Left cardiac atrium (tissue), 4 donors: Measurements from ENCODE around the gene PTPRN2. TPM values are rescaled to one million over a fixed set of nuclear protein-coding genes. Genes with fewer than 3 reads are reported as not detected.

Experiments
- ATAC-seq, 2 donors: fragments of 200-7000 bp; cut with Tn5 transposase; one replicate each; pipeline ENCODE4 v1.9.1; 2020; ENCODE audit warnings: mild to moderate bottlenecking in 2 of 2, moderate library complexity in 2 of 2
- DNase-seq: peaks from one replicate; pipeline ENCODE4 v3.0.0-alpha.2; 2020
- intact Hi-C, 2 donors: fragments of 100-400 bp; cut with DNase I; formaldehyde crosslinking; loops; one replicate each; pipeline versions ENCODE4 v1.14.1 to v1.15.1; 2022 to 2023
- total RNA-seq, 2 donors: library from RNA; stranded (reverse); fragmentation: NEBNext Ultra II Directional; extraction: Animal tissue kit (Norgen Biotek cat#: 25700); gene quantifications; one replicate each; pipeline ENCODE4 v1.2.1, GENCODE V29; 2021
- donor health status: DM: no; HTN: yes; CAD: no.
- donor health status: DM: no; HTN: yes; CAD: no; lungs with severe emphysema.
- donor health status: DM: yes; HTN: yes; CAD: no.
- donor health status: Dilated cardiomyopathy.

The PTPRN2 gene
- total RNA-seq, 2 donors from 2014 or later = 1.9 to 2.3 TPM

DNA sequence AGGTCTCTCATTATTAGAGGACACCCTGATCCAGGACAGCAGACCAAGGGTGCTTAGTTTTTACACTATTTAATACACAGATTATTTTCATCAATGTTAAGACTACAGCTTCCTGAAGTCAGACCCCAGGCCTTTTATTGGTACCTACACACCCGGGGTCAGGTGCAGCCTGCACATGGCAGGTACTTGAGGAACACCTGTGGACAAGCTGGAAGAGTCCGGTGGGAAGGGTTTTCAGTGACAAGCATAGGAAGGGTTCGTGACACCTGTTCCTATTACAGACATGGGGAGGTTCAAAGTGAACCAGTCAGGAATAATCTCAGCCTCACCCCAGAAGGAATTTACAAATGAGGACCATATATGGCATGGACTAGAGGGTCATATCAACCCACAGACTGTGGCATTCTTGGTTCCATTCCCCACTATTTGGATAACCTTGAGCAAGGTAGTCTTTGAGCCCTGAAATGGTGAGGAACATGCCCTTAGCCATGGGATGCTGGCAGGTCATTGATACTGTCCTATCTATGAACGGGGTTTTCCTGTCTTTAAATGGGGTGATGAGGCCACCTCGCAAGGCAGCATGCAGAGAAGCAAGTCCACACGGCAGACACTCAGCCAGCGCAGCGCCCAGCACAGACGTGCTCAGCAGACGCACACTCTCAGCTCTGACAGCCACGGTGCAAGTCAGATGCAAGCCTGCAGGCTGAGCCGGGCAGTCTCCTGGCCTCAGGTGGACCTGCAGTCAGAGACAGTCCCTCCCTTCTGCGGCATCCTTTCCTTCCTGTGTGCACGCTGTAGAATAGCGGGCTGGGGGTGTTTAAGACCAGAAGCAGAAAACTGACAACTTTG lies 624.9 kb downstream of the PTPRN2 start:
- intact Hi-C loops = no loop called here
- DNase-seq (no peak), ATAC-seq (no peak)

DNA sequence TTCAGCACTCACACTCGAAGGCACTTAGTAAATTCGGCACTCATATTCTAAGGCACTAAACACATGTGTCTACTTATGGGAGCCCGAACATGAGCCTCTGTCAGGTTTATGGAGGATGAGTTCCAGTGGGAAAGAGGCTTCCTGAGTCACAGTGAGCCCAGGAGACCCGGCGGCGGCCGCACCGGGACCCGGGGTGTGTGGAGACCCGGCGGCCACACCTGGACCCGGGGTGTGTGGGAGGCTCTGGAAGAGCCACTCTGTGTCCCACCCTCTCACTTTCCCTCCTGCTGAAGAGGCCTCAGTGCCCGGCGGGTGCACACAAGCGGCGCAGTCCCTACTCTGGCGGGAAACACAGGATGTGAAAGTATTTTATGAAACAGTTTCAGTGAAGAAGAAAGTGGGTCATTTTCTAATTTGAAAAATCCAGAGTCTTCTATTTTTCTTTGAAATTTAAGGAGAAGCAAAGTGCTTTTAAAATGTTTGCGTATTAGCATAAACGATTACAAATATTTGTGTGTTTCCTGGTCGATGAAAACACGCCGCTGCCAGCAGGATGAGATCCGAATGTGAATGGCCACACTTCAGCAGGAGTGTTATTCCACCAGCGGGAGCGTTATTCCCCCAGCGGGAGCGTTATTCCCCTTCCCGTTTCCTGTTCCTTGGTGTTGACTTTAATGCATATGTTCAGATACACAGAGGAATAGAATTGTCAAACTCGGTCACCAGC lies 625.7 kb downstream of the PTPRN2 start:
- DNase-seq (no peak), ATAC-seq (no peak)
- intact Hi-C loops = no loop called here

DNA sequence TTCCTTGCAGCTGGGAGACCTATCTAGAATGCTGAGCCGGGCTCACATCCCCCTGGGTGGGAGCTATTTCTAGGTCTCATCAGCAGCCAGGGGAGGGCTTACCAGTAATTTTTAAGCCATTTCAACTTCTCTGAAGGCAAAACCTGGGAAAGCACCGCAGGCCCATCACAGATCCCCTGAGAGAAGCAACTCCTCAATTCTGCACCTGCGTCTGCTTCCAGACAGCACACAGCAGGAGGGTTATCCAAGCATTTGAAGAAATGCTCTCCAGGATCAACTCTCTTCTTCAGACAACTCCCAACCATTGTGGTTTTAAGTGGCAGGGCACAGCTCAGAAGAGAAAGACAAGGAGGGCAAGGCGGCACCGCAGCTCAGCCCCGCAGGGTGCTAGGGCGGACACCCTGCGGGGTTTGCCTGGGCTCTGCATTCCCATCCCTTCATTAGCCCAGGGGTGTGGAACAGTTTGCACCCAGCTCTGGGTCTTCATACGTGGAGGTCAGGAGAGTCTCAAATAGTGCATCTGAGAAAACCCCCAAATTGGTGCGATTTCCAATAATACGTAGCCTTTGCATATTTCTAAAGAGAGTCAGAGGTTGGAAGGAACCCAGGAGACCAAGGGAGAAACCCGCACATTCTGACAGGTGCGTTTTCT lies 632.1 kb downstream of the PTPRN2 start:
- ATAC-seq = no peak
- no peak for DNase-seq
- intact Hi-C loops = no loop called here

DNA sequence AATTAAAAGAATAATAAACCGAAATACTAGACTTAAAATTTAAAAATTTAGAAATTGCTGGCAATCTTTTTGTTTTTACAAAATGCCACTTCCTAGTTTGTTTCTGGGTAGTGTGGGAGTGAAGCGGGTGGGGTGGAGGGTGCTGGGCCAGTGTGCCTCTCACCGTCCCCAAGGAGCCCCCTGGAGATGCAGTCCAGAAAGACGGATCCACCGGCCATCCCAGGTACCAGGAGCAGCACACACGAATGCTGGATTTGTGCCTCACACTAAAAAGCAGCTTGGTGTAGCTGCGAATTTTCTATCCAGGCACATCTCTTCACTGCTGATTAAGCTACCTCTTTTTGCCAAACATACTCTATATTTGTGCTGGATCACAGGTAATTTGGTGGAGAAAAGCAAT lies 632.7 kb downstream of the PTPRN2 start:
- intact Hi-C loops = no loop called here

DNA sequence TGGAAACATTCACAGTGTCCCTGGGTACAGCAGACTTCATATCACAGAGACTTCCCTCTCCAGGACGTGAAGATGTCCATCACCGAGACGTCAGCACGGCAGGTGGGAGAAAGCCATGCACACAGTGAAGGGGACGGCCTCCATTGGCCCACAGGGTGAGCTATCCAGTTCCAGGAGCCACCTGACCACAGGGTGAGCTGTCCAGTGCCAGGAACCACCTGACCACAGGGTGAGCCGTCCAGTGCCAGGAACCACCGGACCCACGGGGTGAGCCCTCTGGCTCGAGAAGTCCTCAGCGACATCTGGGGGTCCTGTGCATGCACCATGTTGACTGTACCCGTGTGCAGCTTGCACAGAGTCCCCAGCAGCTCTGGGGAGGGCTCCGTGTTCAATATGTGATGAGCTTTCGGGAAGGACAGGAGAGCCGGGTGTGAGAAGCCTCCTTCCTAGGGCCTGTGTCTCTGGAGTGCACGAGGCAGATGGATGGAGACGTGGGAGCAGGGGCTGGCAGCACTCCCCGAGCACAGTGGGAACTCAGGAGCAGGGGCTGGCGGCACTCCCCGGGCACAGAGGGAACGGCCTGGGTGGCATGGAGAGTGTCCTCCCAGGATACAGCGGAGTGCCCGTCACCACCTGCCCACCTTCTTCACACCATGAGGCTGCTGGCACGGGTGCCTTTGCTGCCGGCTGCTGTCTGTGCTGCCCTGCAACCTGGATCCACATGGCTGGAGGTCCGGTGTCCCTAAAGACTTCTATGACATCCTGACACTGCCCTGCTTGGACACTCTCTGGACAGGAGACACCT lies 634.6 kb downstream of the PTPRN2 start:
- no peak for ATAC-seq
- intact Hi-C loops = no loop called here
- no peak for DNase-seq

More for the DNA sequence above, 632.7 kb downstream of the PTPRN2 start:
- ATAC-seq (no peak), DNase-seq (no peak)

DNA sequence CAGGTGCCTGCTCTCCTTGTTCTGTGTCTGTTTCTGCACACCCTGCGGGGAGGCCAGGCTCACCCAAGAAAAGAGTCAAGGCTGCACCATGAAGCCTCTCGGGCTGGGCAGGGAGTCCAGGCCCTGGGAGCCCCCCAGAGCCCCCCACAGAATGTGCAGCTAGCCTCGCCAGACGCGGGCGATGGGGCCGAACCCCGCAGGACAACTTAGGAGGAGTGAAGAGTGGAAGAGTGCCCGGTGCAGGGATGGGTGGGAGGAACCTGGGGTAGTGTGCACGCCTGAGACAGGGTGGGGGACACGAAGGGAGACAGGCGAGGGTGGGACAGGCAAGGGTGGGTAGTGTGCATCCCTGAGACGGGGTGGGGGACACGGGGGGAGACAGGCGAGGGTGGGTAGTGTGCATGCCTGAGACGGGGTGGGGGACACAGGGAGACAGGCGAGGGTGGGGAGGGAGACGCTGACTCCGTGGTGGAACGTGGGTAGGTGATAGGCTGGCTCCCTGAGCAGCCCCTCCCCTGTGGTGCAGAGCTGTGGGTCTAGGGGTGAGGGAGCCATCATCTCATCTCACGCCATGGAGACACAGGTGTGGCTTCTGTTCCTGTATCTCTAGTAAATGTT lies 635.5 kb downstream of the PTPRN2 start:
- intact Hi-C loops = no loop called here
- no peak for DNase-seq
- no peak for ATAC-seq

DNA sequence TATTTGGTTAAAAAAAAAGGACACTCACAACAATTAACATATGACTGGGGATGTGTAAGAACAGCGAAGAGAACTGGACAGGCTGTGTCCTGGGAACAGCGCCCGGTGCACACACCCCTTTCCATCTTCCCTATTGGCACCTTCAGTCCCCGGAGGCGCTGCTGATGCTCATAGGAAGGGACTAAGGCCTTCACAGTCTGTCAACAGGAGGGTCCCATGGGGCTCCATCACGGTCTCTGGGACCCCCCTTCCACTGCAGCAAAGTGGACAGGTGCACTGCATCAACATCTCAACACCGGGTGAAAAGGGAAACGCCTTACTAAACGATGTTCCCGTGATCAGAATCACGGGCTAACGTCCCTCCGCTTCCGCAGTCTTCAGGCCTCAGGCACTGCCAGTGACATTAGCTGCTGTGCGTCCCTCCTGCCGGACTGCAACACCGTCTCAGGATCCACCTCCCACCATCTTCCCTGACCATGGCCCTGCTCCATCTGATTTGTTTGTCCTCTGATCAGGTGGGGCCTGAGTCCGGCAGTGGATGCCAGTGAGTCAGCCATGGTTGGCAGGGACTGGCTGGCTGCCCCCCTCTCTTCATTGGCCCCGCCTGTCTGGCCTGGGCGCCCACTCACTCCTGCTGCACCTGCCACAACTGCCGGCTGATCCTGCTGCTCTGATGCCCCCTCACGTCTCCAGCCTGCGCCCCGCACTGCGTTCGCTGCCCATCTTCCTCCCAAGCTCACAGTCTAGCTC lies 636.1 kb downstream of the PTPRN2 start:
- DNase-seq = no peak
- ATAC-seq = no peak
- intact Hi-C loops = no loop called here

DNA sequence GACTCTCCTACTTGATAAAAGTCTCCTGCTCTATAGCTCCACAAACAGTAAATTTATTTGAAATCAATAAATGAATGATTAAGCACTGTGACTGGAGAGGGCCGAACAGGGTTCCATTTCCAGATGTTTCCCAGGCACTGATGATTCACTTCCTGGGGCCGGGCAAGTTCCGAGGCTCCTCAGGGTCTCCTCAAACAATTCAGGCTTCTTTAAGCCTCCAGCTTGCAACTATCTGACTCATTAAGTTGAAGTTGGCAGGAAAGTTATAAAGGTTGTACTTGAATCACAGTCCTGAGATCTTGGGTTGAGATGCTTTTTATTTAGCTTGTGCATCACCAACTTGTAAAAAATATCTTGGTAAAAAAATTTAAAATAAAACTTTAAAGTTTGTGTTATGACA lies 637.9 kb downstream of the PTPRN2 start:
- no peak for DNase-seq

DNA sequence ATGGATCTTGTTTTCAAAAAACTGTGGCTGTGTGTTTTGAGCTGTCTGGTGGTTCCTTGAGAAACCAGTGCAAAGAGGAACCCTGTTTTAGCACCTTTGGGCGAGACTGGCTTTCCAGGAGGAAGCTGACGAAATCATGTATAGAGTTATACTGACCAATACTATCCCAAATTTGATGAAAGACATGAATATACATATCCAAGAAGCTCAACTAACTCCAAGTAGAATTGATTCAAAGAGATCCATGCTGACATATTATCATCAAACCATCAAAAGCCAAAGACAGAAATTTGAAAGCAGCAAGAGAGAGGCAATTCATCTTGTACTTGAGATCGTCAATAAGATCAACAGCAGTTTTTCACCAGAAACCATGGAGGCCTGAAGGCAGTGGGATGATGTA lies 640.1 kb downstream of the PTPRN2 start:
- intact Hi-C loops = no loop called here
- DNase-seq (no peak), ATAC-seq (no peak)

More for the DNA sequence above, 637.9 kb downstream of the PTPRN2 start:
- intact Hi-C loops = no loop called here
- no peak for ATAC-seq

DNA sequence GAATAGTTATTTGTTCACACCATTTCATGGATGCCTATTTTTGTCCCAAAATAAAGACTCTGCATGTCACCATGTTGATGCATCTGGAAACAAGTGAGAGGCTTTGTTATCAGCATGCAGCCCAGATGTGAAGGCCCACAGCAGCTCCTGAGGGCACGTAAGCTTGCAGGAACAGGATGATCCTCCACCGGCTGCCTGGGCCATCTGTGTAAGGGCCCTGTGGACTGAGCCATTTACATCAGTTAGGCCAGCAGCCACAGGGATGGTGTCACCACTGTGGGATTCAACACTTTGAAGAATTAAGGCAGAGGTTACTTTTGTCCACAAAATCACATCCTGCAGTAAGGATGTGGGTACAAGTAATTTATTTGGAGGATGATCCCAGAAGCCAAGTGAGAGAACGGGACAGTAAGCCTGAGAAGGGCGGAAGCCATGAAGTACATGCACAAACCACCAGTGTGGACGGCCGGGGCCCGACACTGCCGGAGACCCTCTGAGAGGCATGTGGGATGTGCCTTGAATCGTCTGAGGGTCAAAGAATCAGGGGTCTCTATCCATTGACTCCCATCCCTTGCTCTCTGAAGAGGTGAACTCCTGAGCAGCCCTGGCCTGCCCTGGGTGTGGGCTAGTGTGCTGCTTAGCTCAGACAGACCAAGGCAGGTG lies 641.1 kb downstream of the PTPRN2 start:
- ATAC-seq (no peak), DNase-seq (no peak)
- intact Hi-C loops = no loop called here

DNA sequence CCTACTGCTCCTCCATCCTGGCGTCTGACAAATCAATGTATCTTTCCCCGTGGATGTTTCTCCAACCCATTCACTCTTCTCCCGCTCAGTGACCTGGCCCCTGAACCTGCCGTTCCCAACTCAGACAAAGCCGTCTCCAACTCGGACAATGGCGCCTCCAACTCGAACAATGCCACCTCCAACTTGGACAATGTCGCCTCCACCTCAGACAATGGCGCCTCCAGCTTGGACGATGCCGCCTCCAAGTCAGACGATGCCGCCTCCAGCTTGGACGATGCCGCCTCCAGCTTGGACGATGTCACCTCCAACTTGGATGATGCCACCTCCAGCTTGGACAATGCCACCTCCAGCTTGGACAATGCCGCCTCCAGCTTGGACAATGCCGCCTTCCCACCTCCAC lies 642.2 kb downstream of the PTPRN2 start:
- DNase-seq = no peak
- intact Hi-C loops = no loop called here
- no peak for ATAC-seq

DNA sequence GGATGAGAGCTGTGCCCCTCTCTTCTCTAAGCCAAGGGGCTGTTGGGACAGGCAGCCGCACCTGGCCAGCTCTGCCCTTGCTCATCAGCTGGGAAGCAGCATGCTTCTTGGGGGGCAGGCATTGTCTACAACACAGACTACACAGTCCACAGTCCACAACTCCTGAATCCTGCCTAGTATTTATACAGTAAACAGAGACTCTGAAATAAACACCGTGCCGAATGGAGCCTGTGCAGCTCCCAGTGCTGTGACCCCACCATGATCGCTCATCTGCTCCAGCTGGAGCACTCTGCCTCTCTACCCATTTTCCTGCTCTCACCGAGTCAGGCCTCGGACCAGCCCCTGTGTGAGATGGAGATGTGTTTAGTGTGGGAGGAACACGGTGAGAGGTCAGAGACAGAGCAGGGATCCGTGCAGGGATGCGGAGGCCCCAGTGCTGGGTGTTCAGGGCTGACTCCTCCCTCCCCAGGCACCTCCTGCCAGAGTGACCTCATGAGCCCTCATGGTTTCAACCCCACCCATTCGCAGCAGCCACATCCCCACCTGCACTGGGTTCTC lies 642.8 kb downstream of the PTPRN2 start:
- ATAC-seq = no peak
- no peak for DNase-seq
- intact Hi-C loops = no loop called here

DNA sequence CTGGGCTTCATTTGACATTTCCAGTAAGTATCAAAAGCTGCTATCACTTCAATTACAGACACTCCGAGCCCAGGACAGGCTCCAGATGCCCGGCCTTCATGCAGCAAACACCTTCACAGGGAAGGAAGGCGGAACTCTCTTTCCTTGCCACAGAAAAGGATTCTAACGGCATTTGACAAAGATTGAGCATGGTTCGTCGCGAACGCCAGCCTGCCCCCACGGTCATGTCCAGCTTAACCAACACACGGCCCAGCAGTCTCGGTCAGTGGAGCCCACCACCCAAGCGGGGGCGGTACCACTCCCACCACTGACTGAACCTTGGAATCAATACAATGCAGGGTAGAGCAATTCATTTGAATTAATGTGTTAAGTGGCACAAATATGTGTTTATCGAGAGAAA lies 643.6 kb downstream of the PTPRN2 start:
- ATAC-seq (no peak), DNase-seq (no peak)
- intact Hi-C loops = no loop called here

DNA sequence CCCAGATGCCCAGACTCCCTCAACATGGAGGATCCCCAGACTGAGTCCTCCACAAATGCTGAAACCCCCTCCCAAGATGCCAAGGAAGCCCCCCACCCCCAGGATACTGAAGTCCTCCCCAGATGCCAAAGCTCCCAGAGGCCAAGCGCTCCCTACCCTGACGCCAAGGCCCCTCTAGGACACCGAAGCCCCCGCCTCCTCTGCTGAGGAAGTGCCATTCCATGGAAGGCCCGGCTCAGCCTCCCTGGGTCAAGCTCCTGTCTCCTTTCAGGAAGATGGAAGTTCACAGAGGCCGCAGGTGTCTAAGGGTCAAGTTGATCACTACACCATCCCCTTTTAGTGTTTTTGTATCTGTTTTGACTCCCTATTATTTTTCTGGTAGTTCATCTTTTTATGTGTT lies 644.1 kb downstream of the PTPRN2 start:
- no peak for ATAC-seq
- DNase-seq = no peak
- intact Hi-C loops = no loop called here

DNA sequence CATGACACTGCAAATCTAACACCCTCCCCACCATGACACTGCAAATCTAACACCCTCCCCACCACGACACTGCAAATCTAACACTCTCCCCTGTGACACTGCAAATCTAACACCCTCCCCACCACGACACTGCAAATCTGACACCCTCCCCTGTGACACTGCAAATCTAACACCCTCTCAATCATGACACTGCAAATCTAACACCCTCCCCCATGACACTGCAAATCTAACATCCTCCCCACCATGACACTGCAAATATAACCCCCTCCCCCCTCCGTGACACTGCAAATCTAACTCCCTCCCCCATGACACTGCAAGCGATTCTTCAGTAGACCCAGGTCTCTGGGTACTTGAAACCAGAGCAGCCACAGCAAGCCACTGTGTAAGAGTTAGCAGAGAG lies 646.4 kb downstream of the PTPRN2 start:
- DNase-seq (no peak), ATAC-seq (no peak)
- intact Hi-C loops = no loop called here

DNA sequence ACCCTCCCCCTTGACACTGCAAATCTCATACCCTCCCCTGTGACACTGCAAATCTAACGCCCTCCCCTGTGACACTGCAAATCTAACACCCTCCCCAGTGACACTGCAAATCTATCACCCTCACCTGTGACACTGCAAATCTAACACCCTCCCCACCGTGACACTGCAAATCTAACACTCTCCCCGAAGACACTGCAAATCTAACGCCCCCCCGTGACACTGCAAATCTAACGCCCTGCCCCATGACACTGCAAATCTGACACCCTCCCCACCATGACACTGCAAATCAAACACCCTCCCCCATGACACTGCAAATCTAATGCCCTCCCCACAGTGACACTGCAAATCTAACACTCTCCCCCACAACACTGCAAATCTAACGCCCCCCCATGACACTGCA lies 647.1 kb downstream of the PTPRN2 start:
- no peak for ATAC-seq
- no peak for DNase-seq
- intact Hi-C loops = no loop called here

DNA sequence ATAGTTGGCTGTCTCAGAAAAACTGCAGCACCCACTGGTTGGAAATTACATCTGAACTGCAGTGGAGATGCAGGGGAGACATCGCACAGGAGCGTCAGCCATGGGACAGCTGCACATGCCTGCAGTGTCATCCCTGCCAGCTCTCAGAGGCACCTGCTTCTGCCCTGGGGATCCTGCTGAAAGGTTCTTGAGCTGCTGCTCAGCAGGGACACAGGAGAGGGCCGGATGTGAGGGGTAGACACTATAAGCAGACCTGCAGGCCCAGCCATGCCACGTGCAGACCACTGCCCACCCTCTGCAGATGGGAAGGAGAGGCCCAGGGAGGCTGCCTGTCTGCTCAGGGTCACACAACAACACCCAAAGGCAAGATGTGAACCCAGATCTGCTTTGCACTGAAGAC lies 649.4 kb downstream of the PTPRN2 start:
- intact Hi-C loops = no loop called here
- DNase-seq = no peak
- ATAC-seq = no peak

DNA sequence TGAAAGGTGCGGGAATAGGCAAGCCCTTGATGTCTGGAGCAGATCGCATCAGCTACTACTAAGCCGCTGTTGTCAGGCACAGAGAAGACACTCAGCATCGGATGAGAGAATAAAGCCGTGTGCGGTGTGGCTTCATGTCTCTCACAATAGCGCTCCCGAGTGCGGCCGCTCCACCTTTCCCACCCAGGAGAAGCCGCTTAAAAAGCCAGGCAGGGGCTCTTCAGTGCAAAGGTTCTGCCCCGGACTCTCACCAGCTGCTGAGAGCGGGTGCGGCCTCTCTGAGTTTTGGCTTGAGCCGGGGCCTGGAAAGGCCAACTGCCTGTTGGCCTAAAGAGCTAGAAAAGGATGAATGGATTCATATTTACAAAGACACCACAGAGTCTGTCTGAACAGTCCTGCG lies 650.2 kb downstream of the PTPRN2 start:
- intact Hi-C loops = no loop called here
- ATAC-seq = no peak
- DNase-seq = no peak
